PC-9 (cell line): Measurements from ENCODE around the gene VSIG10. TPM values are rescaled to one million over a fixed set of nuclear protein-coding genes. Genes with fewer than 3 reads are reported as not detected.

Source experiments
- BruUV-seq: library from RNA; stranded (reverse); fragments of 400-500 nt; replicated peaks from 2 replicates; lab custom pipeline; 2021; lab: Mats Ljungman, UMichigan
- CTCF ChIA-PET: fragments of 300-600 bp; sonication (Branson Sonifier 250); formaldehyde crosslinking; loops from one replicate; lab custom pipeline; 2022; ENCODE audit warnings: antibody characterized with exemption; lab: Charles Lee
- POLR2A ChIA-PET: fragments of 300-600 bp; sonication (Branson Sonifier 250); formaldehyde crosslinking; loops from one replicate; lab custom pipeline; 2022; ENCODE audit warnings: antibody characterized with exemption; ENCODE audit not compliant: unreplicated experiment; lab: Charles Lee
- DNase-seq, 2 experiments: peaks; one replicate each; pipeline versions ENCODE4 v3.0.0 to v3.0.0-alpha.2; 2015 to 2022; ENCODE audit warnings: mixed read lengths in 1 of 2
- H2AFZ ChIP-seq: fragments of 200-600 bp; sonication (generic); 2 replicates; pipeline ENCODE4 v1.8.1; 2017; ENCODE audit warnings: antibody characterized with exemption
- H3F3A ChIP-seq: fragments of 200-600 bp; sonication (generic); 2 replicates; pipeline ENCODE4 v1.8.1; 2017; ENCODE audit warnings: antibody characterized with exemption, mild to moderate bottlenecking, low read depth; ENCODE audit not compliant: insufficient read depth
- H3K27ac ChIP-seq: fragments of 200-600 bp; sonication (generic); 2 replicates; pipeline ENCODE4 v1.6.1; 2016; ENCODE audit warnings: mixed run types
- H3K27me3 ChIP-seq: fragments of 200-600 bp; sonication (generic); 2 replicates; pipeline ENCODE4 v1.6.1; 2016; ENCODE audit warnings: low read depth, mixed run types; ENCODE audit not compliant: insufficient read depth
- H3K36me3 ChIP-seq: fragments of 200-600 bp; sonication (generic); 2 replicates; pipeline ENCODE4 v1.6.1; 2016; ENCODE audit warnings: low read depth, mixed run types
- H3K4me1 ChIP-seq: fragments of 200-600 bp; sonication (generic); replicated peaks from 2 replicates; pipeline ENCODE4 v1.6.1; 2016; ENCODE audit warnings: mixed run types; ENCODE audit not compliant: insufficient read depth
- H3K4me2 ChIP-seq: fragments of 200-600 bp; sonication (generic); 2 replicates; pipeline ENCODE4 v1.6.1; 2017; ENCODE audit warnings: mixed run types
- H3K4me3 ChIP-seq: fragments of 200-600 bp; sonication (generic); 2 replicates; pipeline ENCODE4 v1.6.1; 2016; ENCODE audit warnings: mixed run types
- H3K79me2 ChIP-seq: fragments of 200-600 bp; sonication (generic); 2 replicates; pipeline ENCODE4 v1.6.1; 2017; ENCODE audit warnings: low read depth, mixed run types
- H3K9me2 ChIP-seq: fragments of 200-600 bp; sonication (generic); 2 replicates; pipeline ENCODE4 v1.8.1; 2017; ENCODE audit warnings: mild to moderate bottlenecking; ENCODE audit not compliant: insufficient read depth
- H3K9me3 ChIP-seq: fragments of 200-600 bp; sonication (generic); 2 replicates; pipeline ENCODE4 v1.8.1; 2016; ENCODE audit warnings: low read depth; ENCODE audit not compliant: insufficient read depth
- H4K20me1 ChIP-seq: fragments of 200-600 bp; sonication (generic); 2 replicates; pipeline ENCODE4 v1.8.1; 2017; ENCODE audit not compliant: insufficient read depth
- CTCF ChIP-seq: fragments of 200-600 bp; sonication (generic); conservative IDR thresholded peaks from 2 replicates; pipeline ENCODE4 v1.6.1; 2017; ENCODE audit warnings: mixed run types, antibody characterized with exemption, mild to moderate bottlenecking, moderate library complexity
- EZH2 ChIP-seq: fragments of 200-600 bp; sonication (generic); IDR thresholded peaks from 2 replicates; pipeline ENCODE4 v1.8.0; 2017; ENCODE audit warnings: antibody characterized with exemption, low read depth
- intact Hi-C: fragments of 100-400 bp; cut with micrococcal nuclease; formaldehyde crosslinking; loops from one replicate; pipeline ENCODE4 v1.10.0; 2022; ENCODE audit not compliant: unreplicated experiment
- total RNA-seq: library from RNA; stranded (reverse); gene quantifications from 2 replicates; pipeline ENCODE4 v1.2.3, GENCODE V29; 2021

The VSIG10 gene
- total RNA-seq, 1 experiment from 2014 or later = 45.7 TPM

- CTCF ChIA-PET = no interaction called here
- no peak overlapping the region for H2AFZ ChIP-seq
- intact Hi-C loops = no loop called here
- H3K27me3 ChIP-seq = no peaks in the 10 kb centered on the region
- H3K9me2 ChIP-seq = no peaks in the 10 kb centered on the region
- no TSS peak for BruUV-seq
- H3K9me3 ChIP-seq = no peaks in the 10 kb centered on the region
- H4K20me1 ChIP-seq = 0 out of 2 replicates have a peak, but pooled peaks cover 3% of the 10 kb centered on the region
- no peak overlapping the region for H3K4me2 ChIP-seq
- no peak overlapping the region for H3K4me3 ChIP-seq
- H3K36me3 ChIP-seq = peaks cover 34% of the 10 kb centered on the region; the same call in 1 of the 2 replicates
- H3F3A ChIP-seq = peaks cover 17% of the 10 kb centered on the region; the same call in 1 of the 2 replicates
- H3K4me1 ChIP-seq = no peaks in the 10 kb centered on the region
- H3K79me2 ChIP-seq = no peaks in the 10 kb centered on the region
- TF ChIP-seq CTCF = no peak
- TF ChIP-seq EZH2 = no peak
- H3K27ac ChIP-seq = no peak overlapping the region
- POLR2A ChIA-PET = no interaction called here
- no peak for DNase-seq
Observed at GRCh38 chr12:118036672-118037411, 67.0 kb downstream of the VSIG10 start.

- no peak for DNase-seq
- intact Hi-C loops = loop anchor here (1.0 to 2.0 kb wide), 2 partner anchors 19 to 160 kb away; partner anchors contain the start of gene RFC5
- Histone ChIP-seq H2AFZ (no peak overlapping the region), H3K27ac (no peak overlapping the region), H3K79me2 (no peaks in the 10 kb centered on the region), H3K36me3 (peaks cover 42% of the 10 kb centered on the region; the same call in 1 of the 2 replicates), H3K4me1 (no peaks in the 10 kb centered on the region), H3K9me2 (no peaks in the 10 kb centered on the region), H3K4me3 (no peak overlapping the region), H4K20me1 (0 out of 2 replicates have a peak, but pooled peaks cover 3% of the 10 kb centered on the region), H3F3A (peaks cover 23% of the 10 kb centered on the region; the same call in 1 of the 2 replicates), H3K27me3 (no peaks in the 10 kb centered on the region), H3K9me3 (no peaks in the 10 kb centered on the region), H3K4me2 (no peak overlapping the region)
- no TSS peak for BruUV-seq
- ChIA-PET CTCF (interaction anchor here (0.7 to 1.9 kb wide), 2 partner anchors 25 to 160 kb away, joined by 3 to 8 read pairs; partner anchors contain the start of gene WSB2), POLR2A (interaction anchor here (0.7 kb wide), 1 partner anchor 19 kb away, joined by 5 read pairs; no protein-coding TSS in a partner anchor)
- TF ChIP-seq EZH2 (no peak), CTCF (no peak)
Observed at GRCh38 chr12:118035190-118036041, 68.4 kb downstream of the VSIG10 start.
